H9 (cell line): ENCODE results near the gene CKAP2. TPM values are rescaled to one million over a fixed set of nuclear protein-coding genes. Genes with fewer than 3 reads are reported as not detected.

Experiments
- DNase-seq: peaks from one replicate; pipeline ENCODE4 v3.0.0-alpha.2; 2017
- H2AFZ ChIP-seq: one replicate; pipeline ENCODE4 v1.6.1; 2013; ENCODE audit warnings: mild to moderate bottlenecking, low read length, control low read depth, moderate library complexity
- H2AK5ac ChIP-seq: 2 replicates; pipeline ENCODE4 v1.6.1; 2013; ENCODE audit warnings: low read length, control low read depth, mixed read lengths; ENCODE audit not compliant: insufficient read length
- H2BK120ac ChIP-seq: one replicate; pipeline ENCODE4 v1.6.1; 2013; ENCODE audit warnings: low read depth, mild to moderate bottlenecking, low read length, control low read depth, inconsistent platforms; ENCODE audit not compliant: poor library complexity, severe bottlenecking
- H2BK12ac ChIP-seq: 2 replicates; pipeline ENCODE4 v1.6.1; 2013; ENCODE audit warnings: low read length, control low read depth, mixed read lengths, low read depth; ENCODE audit not compliant: insufficient read length
- H2BK15ac ChIP-seq: 2 replicates; pipeline ENCODE4 v1.6.1; 2013; ENCODE audit warnings: low read depth, low read length, control low read depth
- H2BK20ac ChIP-seq: one replicate; pipeline ENCODE4 v1.6.1; 2013; ENCODE audit warnings: low read depth, mild to moderate bottlenecking, low read length, control low read depth, inconsistent platforms; ENCODE audit not compliant: poor library complexity, severe bottlenecking
- H2BK5ac ChIP-seq: 2 replicates; pipeline ENCODE4 v1.6.1; 2013; ENCODE audit warnings: low read length, control low read depth, mixed read lengths; ENCODE audit not compliant: insufficient read length
- H3K14ac ChIP-seq: 2 replicates; pipeline ENCODE4 v1.6.1; 2013; ENCODE audit warnings: low read length, control low read depth; ENCODE audit not compliant: insufficient read depth
- H3K18ac ChIP-seq: 2 replicates; pipeline ENCODE4 v1.6.1; 2013; ENCODE audit warnings: low read depth, mild to moderate bottlenecking, mixed read lengths, low read length, control low read depth; ENCODE audit not compliant: insufficient read length
- H3K23ac ChIP-seq: 2 replicates; pipeline ENCODE4 v1.6.1; 2013; ENCODE audit warnings: low read length, control low read depth, mixed read lengths, low read depth; ENCODE audit not compliant: insufficient read length
- H3K23me2 ChIP-seq: 2 replicates; pipeline ENCODE4 v1.6.1; 2013; ENCODE audit warnings: low read depth, mild to moderate bottlenecking, mixed read lengths, low read length, control low read depth; ENCODE audit not compliant: insufficient read length, poor library complexity, severe bottlenecking
- H3K27ac ChIP-seq: 2 replicates; pipeline ENCODE4 v1.5.1; 2013; ENCODE audit warnings: low read length, control low read depth, mixed read lengths, low read depth; ENCODE audit not compliant: insufficient read length
- H3K27me3 ChIP-seq: 2 replicates; pipeline ENCODE4 v1.6.1; 2013; ENCODE audit warnings: low read length, control low read depth, inconsistent platforms; ENCODE audit not compliant: insufficient read depth
- H3K4ac ChIP-seq: 2 replicates; pipeline ENCODE4 v1.6.1; 2013; ENCODE audit warnings: low read depth, mild to moderate bottlenecking, control low read depth, inconsistent platforms, low read length, moderate library complexity
- H3K4me1 ChIP-seq: 2 replicates; pipeline ENCODE4 v1.6.1; 2013; ENCODE audit warnings: low read length, control low read depth, inconsistent platforms; ENCODE audit not compliant: insufficient read depth
- H3K4me2 ChIP-seq: 2 replicates; pipeline ENCODE4 v1.6.1; 2013; ENCODE audit warnings: low read length, control low read depth, mixed read lengths; ENCODE audit not compliant: insufficient read length, insufficient read depth
- H3K56ac ChIP-seq: 2 replicates; pipeline ENCODE4 v1.6.1; 2013; ENCODE audit warnings: low read depth, mild to moderate bottlenecking, mixed read lengths, low read length, control low read depth; ENCODE audit not compliant: insufficient read length
- H3K79me1 ChIP-seq: 2 replicates; pipeline ENCODE4 v1.6.1; 2013; ENCODE audit warnings: low read depth, mild to moderate bottlenecking, moderate library complexity, low read length, control low read depth, inconsistent platforms; ENCODE audit not compliant: insufficient read depth, poor library complexity, severe bottlenecking
- H3K79me2 ChIP-seq: 2 replicates; pipeline ENCODE4 v1.6.1; 2013; ENCODE audit warnings: low read length, control low read depth, inconsistent platforms; ENCODE audit not compliant: insufficient read depth
- H3K9ac ChIP-seq: 2 replicates; pipeline ENCODE4 v1.6.1; 2013; ENCODE audit warnings: low read length, control low read depth, mixed read lengths; ENCODE audit not compliant: insufficient read length; ENCODE audit errors: extremely low read depth
- H3K9me3 ChIP-seq: one replicate; pipeline ENCODE4 v1.6.1; 2013; ENCODE audit warnings: low read depth, low read length, inconsistent platforms; ENCODE audit not compliant: control insufficient read depth
- H3T11ph ChIP-seq: one replicate; pipeline ENCODE4 v1.6.1; 2013; ENCODE audit warnings: mild to moderate bottlenecking, low read length, control low read depth, inconsistent platforms
- H4K20me1 ChIP-seq: one replicate; pipeline ENCODE4 v1.6.1; 2013; ENCODE audit not compliant: control insufficient read depth, insufficient read length, insufficient read depth
- H4K5ac ChIP-seq: 2 replicates; pipeline ENCODE4 v1.6.1; 2013; ENCODE audit warnings: low read depth, mild to moderate bottlenecking, mixed read lengths, low read length, control low read depth; ENCODE audit not compliant: insufficient read length
- H4K8ac ChIP-seq: replicated peaks from 2 replicates; pipeline ENCODE4 v1.6.1; 2013; ENCODE audit warnings: low read length, control low read depth, mixed read lengths, low read depth; ENCODE audit not compliant: insufficient read length
- H4K91ac ChIP-seq: 2 replicates; pipeline ENCODE4 v1.6.1; 2013; ENCODE audit warnings: low read depth, mild to moderate bottlenecking, moderate library complexity, mixed read lengths, low read length, control low read depth; ENCODE audit not compliant: insufficient read length
- H3K27ac Mint-ChIP-seq, 3 experiments: 2 replicates in 2 of 3; 3 replicates in 1 of 3; pipeline ENCODE4 v1.8.0; 2020 to 2021; ENCODE audit warnings: mixed read lengths in 3 of 3, mild to moderate bottlenecking in 1 of 3, moderate library complexity in 1 of 3
- H3K27me3 Mint-ChIP-seq: 2 replicates; pipeline ENCODE4 v1.8.0; 2021; ENCODE audit warnings: low read depth, mild to moderate bottlenecking, moderate library complexity, mixed read lengths
- H3K36me3 Mint-ChIP-seq, 3 experiments: 2 replicates in 2 of 3; 3 replicates in 1 of 3; pipeline ENCODE4 v1.8.0; 2020 to 2021; ENCODE audit warnings: low read depth in 3 of 3, mixed read lengths in 3 of 3; ENCODE audit not compliant: insufficient read depth in 1 of 3
- H3K4me1 Mint-ChIP-seq, 2 experiments: 2 replicates each; pipeline ENCODE4 v1.8.0; 2020; ENCODE audit warnings: mixed read lengths in 2 of 2
- H3K4me3 Mint-ChIP-seq, 2 experiments: 2 replicates in 1 of 2; 3 replicates in 1 of 2; pipeline ENCODE4 v1.8.0; 2020 to 2021; ENCODE audit warnings: mild to moderate bottlenecking in 2 of 2, mixed read lengths in 2 of 2, moderate library complexity in 1 of 2
- H3K9me3 Mint-ChIP-seq, 2 experiments: 2 replicates in 1 of 2; 3 replicates in 1 of 2; pipeline ENCODE4 v1.8.0; 2020; ENCODE audit warnings: mild to moderate bottlenecking in 2 of 2, mixed read lengths in 2 of 2, moderate library complexity in 1 of 2
- CTCF ChIP-seq: fragments of 200-600 bp; sonication (generic); conservative IDR thresholded peaks from 3 replicates; pipeline ENCODE4 v1.8.0; 2021; ENCODE audit warnings: antibody characterized with exemption, mild to moderate bottlenecking
- WGBS: extraction: QIAGEN DNeasy Blood & Tissue Kit; methylation state at CpG from one replicate; pipeline ENCODE4 v1.1.7; 2013; ENCODE audit warnings: missing lambda C conversion rate, low lambda C conversion rate, mixed read lengths; ENCODE audit not compliant: insufficient read length; ENCODE audit errors: extremely low coverage; 5-methylcytosine and 5-hydroxymethylcytosine counted together
- total RNA-seq: library from RNA; stranded (reverse); gene quantifications from 2 replicates; pipeline ENCODE4 v1.2.1, GENCODE V29; 2021

The CKAP2 gene
- total RNA-seq, 1 experiment from 2014 or later, result 72.4 TPM

GRCh38 chr13:52421216-52421615 lies 34.1 kb upstream of the CKAP2 start:
- Mint-ChIP-seq H3K27me3 (no peaks in the 10 kb centered on the region), H3K4me1 (no peaks in the 10 kb centered on the region), H3K36me3 (peaks cover 19 to 58% (median 45%) of the 10 kb centered on the region in 3 experiments; a peak in 6 of 7 replicates), H3K9me3 (no peaks in the 10 kb centered on the region), H3K4me3 (no peak overlapping the region; a peak in 1 of 5 replicates), H3K27ac (no peak overlapping the region)
- no peaks in the 10 kb centered on the region for H3K9me3 ChIP-seq
- H2AFZ ChIP-seq, result no peak overlapping the region
- H3K27ac ChIP-seq, result no peak overlapping the region
- no peaks in the 10 kb centered on the region for H3K23me2 ChIP-seq
- no peaks in the 10 kb centered on the region for H3K79me1 ChIP-seq
- H4K20me1 ChIP-seq, result no peaks in the 10 kb centered on the region
- no peak overlapping the region for H2BK120ac ChIP-seq
- no peak overlapping the region for H3K4me2 ChIP-seq
- WGBS, result no CpG with 5 or more reads among the region's 3 CpGs
- no peak for DNase-seq
- TF ChIP-seq CTCF, result no peak
- no peak overlapping the region for H3T11ph ChIP-seq
- H4K5ac ChIP-seq, result no peak overlapping the region
- H3K79me2 ChIP-seq, result no peaks in the 10 kb centered on the region
- H4K8ac ChIP-seq, result no peak overlapping the region
- H2BK20ac ChIP-seq, result no peak overlapping the region
- H2BK12ac ChIP-seq, result no peak overlapping the region
- H3K9ac ChIP-seq, result no peak overlapping the region
- H2AK5ac ChIP-seq, result no peak overlapping the region
- H3K4me1 ChIP-seq, result no peaks in the 10 kb centered on the region
- H4K91ac ChIP-seq, result no peak overlapping the region
- H3K14ac ChIP-seq, result no peak overlapping the region
- H3K56ac ChIP-seq, result no peak overlapping the region
- H3K27me3 ChIP-seq, result no peaks in the 10 kb centered on the region
- no peak overlapping the region for H2BK15ac ChIP-seq
- H3K4ac ChIP-seq, result no peak overlapping the region
- no peak overlapping the region for H3K23ac ChIP-seq
- H2BK5ac ChIP-seq, result no peak overlapping the region
- no peak overlapping the region for H3K18ac ChIP-seq
